DOHH2 (cell line): ENCODE measurements around the gene CMTM3.

ENCODE experiments used
- H3F3A ChIP-seq: fragments of 200-600 bp; sonication (generic), shearing (Covaris generic); 2 replicates; pipeline ENCODE4 v1.6.0; 2016; ENCODE audit warnings: antibody characterized with exemption, mild to moderate bottlenecking; ENCODE audit not compliant: control insufficient read depth, insufficient read depth
- H3K27ac ChIP-seq: fragments of 200-600 bp; sonication (generic); 2 replicates; pipeline ENCODE4 v1.5.1; 2014; ENCODE audit warnings: low read depth, mild to moderate bottlenecking, low read length, moderate library complexity
- H3K27me3 ChIP-seq: fragments of 200-600 bp; sonication (generic); 2 replicates; pipeline ENCODE4 v1.6.1; 2014; ENCODE audit warnings: mild to moderate bottlenecking, low read length, mixed read lengths; ENCODE audit not compliant: control insufficient read depth
- H3K36me3 ChIP-seq: fragments of 200-600 bp; sonication (generic); 2 replicates; pipeline ENCODE4 v1.6.1; 2014; ENCODE audit warnings: mild to moderate bottlenecking, low read length, moderate library complexity, mixed read lengths; ENCODE audit not compliant: control insufficient read depth
- H3K4me1 ChIP-seq: fragments of 200-600 bp; sonication (generic); 2 replicates; pipeline ENCODE4 v1.6.1; 2014; ENCODE audit warnings: mild to moderate bottlenecking, low read length, mixed read lengths; ENCODE audit not compliant: control insufficient read depth
- H3K4me2 ChIP-seq: fragments of 200-600 bp; sonication (generic); 2 replicates; pipeline ENCODE4 v1.6.0; 2014; ENCODE audit warnings: mild to moderate bottlenecking, low read length, moderate library complexity
- H3K4me3 ChIP-seq: fragments of 200-600 bp; sonication (generic); 2 replicates; pipeline ENCODE4 v1.5.1; 2014; ENCODE audit warnings: mild to moderate bottlenecking, low read length, mixed read lengths
- H3K79me2 ChIP-seq: fragments of 200-600 bp; sonication (generic); 2 replicates; pipeline ENCODE4 v1.6.1; 2014; ENCODE audit warnings: mild to moderate bottlenecking, low read length, mixed read lengths; ENCODE audit not compliant: control insufficient read depth
- H3K9me2 ChIP-seq: fragments of 200-600 bp; sonication (generic); replicated peaks from 2 replicates; pipeline ENCODE4 v1.6.1; 2014; ENCODE audit warnings: mild to moderate bottlenecking, low read length, mixed read lengths; ENCODE audit not compliant: control insufficient read depth
- H3K9me3 ChIP-seq: fragments of 200-600 bp; sonication (generic); 2 replicates; pipeline ENCODE4 v1.6.1; 2014; ENCODE audit warnings: antibody characterized with exemption, low read length, mixed read lengths; ENCODE audit not compliant: control insufficient read depth, insufficient read depth
- H4K20me1 ChIP-seq: fragments of 200-600 bp; sonication (generic); 2 replicates; pipeline ENCODE4 v1.6.0; 2014; ENCODE audit warnings: low read depth, mild to moderate bottlenecking, antibody characterized with exemption, low read length, moderate library complexity; ENCODE audit not compliant: control insufficient read depth, insufficient read depth
- CTCF ChIP-seq: fragments of 200-600 bp; sonication (generic); IDR thresholded peaks from one replicate; pipeline ENCODE4 v1.5.1; 2014; ENCODE audit warnings: antibody characterized with exemption, mild to moderate bottlenecking, low read depth, low read length; ENCODE audit not compliant: poor library complexity, severe bottlenecking
- EZH2phosphoT487 ChIP-seq: fragments of 200-600 bp; sonication (generic); IDR thresholded peaks from 2 replicates; pipeline ENCODE4 v1.6.1; 2017; ENCODE audit warnings: borderline replicate concordance, mild to moderate bottlenecking, antibody characterized with exemption, low read length, moderate library complexity, mixed read lengths

The CMTM3 gene

GRCh38 chr16:66574531-66574930 is 30.0 kb upstream of the CMTM3 start:
- H4K20me1 ChIP-seq: no peaks in the 10 kb centered on the region
- H3K9me3 ChIP-seq: no peaks in the 10 kb centered on the region
- H3K9me2 ChIP-seq: no peaks in the 10 kb centered on the region
- no peak overlapping the region for H3K27ac ChIP-seq
- H3K4me2 ChIP-seq: no peak overlapping the region
- no peaks in the 10 kb centered on the region for H3K27me3 ChIP-seq
- TF ChIP-seq CTCF (no peak), EZH2phosphoT487 (no peak)
- H3K79me2 ChIP-seq: no peaks in the 10 kb centered on the region
- no peak overlapping the region for H3K4me3 ChIP-seq
- H3K4me1 ChIP-seq: no peaks in the 10 kb centered on the region
- H3F3A ChIP-seq: no peaks in the 10 kb centered on the region
- no peaks in the 10 kb centered on the region for H3K36me3 ChIP-seq

- H3K4me1 ChIP-seq: no peaks in the 10 kb centered on the region
- no peak for TF ChIP-seq CTCF
- TF ChIP-seq EZH2phosphoT487: no peak
- no peak overlapping the region for H3K4me2 ChIP-seq
- no peaks in the 10 kb centered on the region for H3K9me2 ChIP-seq
- H3K9me3 ChIP-seq: no peaks in the 10 kb centered on the region
- H4K20me1 ChIP-seq: no peaks in the 10 kb centered on the region
- H3K27me3 ChIP-seq: no peaks in the 10 kb centered on the region
- no peaks in the 10 kb centered on the region for H3F3A ChIP-seq
- H3K36me3 ChIP-seq: no peaks in the 10 kb centered on the region
- no peak overlapping the region for H3K27ac ChIP-seq
- H3K79me2 ChIP-seq: no peaks in the 10 kb centered on the region
- no peak overlapping the region for H3K4me3 ChIP-seq
These were observed 29.4 kb upstream of the CMTM3 start for GRCh38 chr16:66575060-66575459.

GRCh38 chr16:66576296-66576695 is 28.2 kb upstream of the CMTM3 start:
- no peaks in the 10 kb centered on the region for H3K9me2 ChIP-seq
- no peak overlapping the region for H3K4me2 ChIP-seq
- H3F3A ChIP-seq: no peaks in the 10 kb centered on the region
- no peaks in the 10 kb centered on the region for H4K20me1 ChIP-seq
- no peak for TF ChIP-seq CTCF
- TF ChIP-seq EZH2phosphoT487: no peak
- no peaks in the 10 kb centered on the region for H3K79me2 ChIP-seq
- no peaks in the 10 kb centered on the region for H3K4me1 ChIP-seq
- no peaks in the 10 kb centered on the region for H3K27me3 ChIP-seq
- H3K27ac ChIP-seq: no peak overlapping the region
- H3K4me3 ChIP-seq: no peak overlapping the region
- no peaks in the 10 kb centered on the region for H3K9me3 ChIP-seq
- no peaks in the 10 kb centered on the region for H3K36me3 ChIP-seq
